Subcutaneous adipose tissue (tissue), 4 donors: ENCODE data around the gene CRB1. TPM values are rescaled to one million over a fixed set of nuclear protein-coding genes. Genes with fewer than 3 reads are reported as not detected.

Source experiments
- CTCF ChIP-seq: fragments of 450-650 bp; IDR thresholded peaks from one replicate; pipeline ENCODE4 v1.5.1; 2016; ENCODE audit warnings: low read depth, mild to moderate bottlenecking, control low read depth, antibody characterized with exemption, moderate library complexity
- total RNA-seq, 4 donors: library from RNA; depleted of rRNA; stranded (reverse); fragments of >200 nt; gene quantifications; one replicate each; pipeline ENCODE4 v1.1.0, GENCODE V29; 2016

CRB1 gene
- total RNA-seq, 4 donors from 2014 or later: 0.34 to 0.94 (median 0.66) TPM; not detected in 1

GRCh38 chr1:197439708-197440280 lies 171.7 kb downstream of the CRB1 start:
- TF ChIP-seq CTCF: no peak

- no peak for TF ChIP-seq CTCF
Measured at GRCh38 chr1:197440715-197441114, 172.7 kb downstream of the CRB1 start.

- TF ChIP-seq CTCF: no peak
Measured at GRCh38 chr1:197441999-197442414, 174.0 kb downstream of the CRB1 start.

GRCh38 chr1:197444755-197445154 lies 176.7 kb downstream of the CRB1 start:
- no peak for TF ChIP-seq CTCF

- TF ChIP-seq CTCF: no peak
Measured at GRCh38 chr1:197448121-197448779, 180.2 kb downstream of the CRB1 start.

GRCh38 chr1:197451381-197451780 lies 183.3 kb downstream of the CRB1 start:
- TF ChIP-seq CTCF: no peak

GRCh38 chr1:197453376-197454058 lies 185.5 kb downstream of the CRB1 start:
- no peak for TF ChIP-seq CTCF
